ENCODE results near the gene PACS2.

DNA sequence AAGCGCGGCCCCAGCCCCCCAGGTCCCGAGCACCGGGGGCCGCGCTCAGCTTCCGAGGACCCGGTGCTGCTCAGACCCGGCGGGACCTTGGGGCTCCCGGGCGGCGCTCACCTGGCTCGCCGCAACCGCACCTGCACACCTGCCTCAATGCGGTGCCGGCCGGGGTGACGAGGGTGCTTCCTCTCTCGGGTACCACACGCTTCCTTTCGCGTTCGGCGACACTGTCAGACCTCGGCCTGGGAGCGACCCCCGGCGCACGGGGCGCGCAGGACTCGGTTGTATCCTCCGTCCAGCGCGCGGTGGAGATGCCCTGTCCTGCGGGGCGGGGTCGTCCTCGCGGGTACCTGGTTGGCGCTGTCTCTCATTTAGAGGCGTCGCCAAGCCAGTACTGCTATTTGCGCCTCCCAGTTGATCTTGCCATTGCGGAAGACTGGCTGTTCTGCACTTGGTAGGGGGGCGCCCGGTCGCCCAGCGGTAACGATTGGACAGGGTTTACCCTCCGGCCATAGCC, 718 bp downstream of the PACS2 start:
- TF ChIP-seq, protein P1, sequence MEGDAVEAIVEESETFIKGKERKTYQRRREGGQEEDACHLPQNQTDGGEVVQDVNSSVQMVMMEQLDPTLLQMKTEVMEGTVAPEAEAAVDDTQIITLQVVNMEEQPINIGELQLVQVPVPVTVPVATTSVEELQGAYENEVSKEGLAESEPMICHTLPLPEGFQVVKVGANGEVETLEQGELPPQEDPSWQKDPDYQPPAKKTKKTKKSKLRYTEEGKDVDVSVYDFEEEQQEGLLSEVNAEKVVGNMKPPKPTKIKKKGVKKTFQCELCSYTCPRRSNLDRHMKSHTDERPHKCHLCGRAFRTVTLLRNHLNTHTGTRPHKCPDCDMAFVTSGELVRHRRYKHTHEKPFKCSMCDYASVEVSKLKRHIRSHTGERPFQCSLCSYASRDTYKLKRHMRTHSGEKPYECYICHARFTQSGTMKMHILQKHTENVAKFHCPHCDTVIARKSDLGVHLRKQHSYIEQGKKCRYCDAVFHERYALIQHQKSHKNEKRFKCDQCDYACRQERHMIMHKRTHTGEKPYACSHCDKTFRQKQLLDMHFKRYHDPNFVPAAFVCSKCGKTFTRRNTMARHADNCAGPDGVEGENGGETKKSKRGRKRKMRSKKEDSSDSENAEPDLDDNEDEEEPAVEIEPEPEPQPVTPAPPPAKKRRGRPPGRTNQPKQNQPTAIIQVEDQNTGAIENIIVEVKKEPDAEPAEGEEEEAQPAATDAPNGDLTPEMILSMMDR (conservative IDR thresholded peaks at IDR 0.05; ENCODE audit: low read length), result no peak
- no peak for TF ChIP-seq EZH2phosphoT487 (IDR thresholded peaks at IDR 0.05; ENCODE audit: borderline replicate concordance)
